ENCODE data around the gene CPNE6. TPM values are rescaled to one million over a fixed set of nuclear protein-coding genes. Genes with fewer than 3 reads are reported as not detected.
"Not testable (repeated sequence)": the region's sequence is repeated elsewhere in the genome, so short reads cannot be mapped to it uniquely, and the experiment has no call there.

The CPNE6 gene
- total RNA-seq, 1 donor from 2014 or later, result 0.09 TPM

- peaks cover 7% of the 10 kb centered on the region for H3K4me1 Mint-ChIP-seq
- H3K36me3 Mint-ChIP-seq (ENCODE audit: low read depth), result no peaks in the 10 kb centered on the region
- H3K27me3 Mint-ChIP-seq, result no peaks in the 10 kb centered on the region
- ChIA-PET POLR2A (no interaction called here), CTCF (interaction anchor here (0.6 to 0.9 kb wide), 4 partner anchors 10 to 405 kb away, joined by 3 to 4 read pairs (median 3); no protein-coding TSS in a partner anchor)
- peak overlapping the region; percentile 89 for H3K4me3 Mint-ChIP-seq
- H3K9me3 Mint-ChIP-seq, result peaks cover 6% of the 10 kb centered on the region
- intact Hi-C loops (cut with micrococcal nuclease), result loop anchor here (1.0 to 5.0 kb wide), 6 partner anchors 14 to 404 kb away; partner anchors contain the start of genes DHRS4L2 and PCK2
- peak; percentile 50 for DNase-seq
- TF ChIP-seq, protein P1, sequence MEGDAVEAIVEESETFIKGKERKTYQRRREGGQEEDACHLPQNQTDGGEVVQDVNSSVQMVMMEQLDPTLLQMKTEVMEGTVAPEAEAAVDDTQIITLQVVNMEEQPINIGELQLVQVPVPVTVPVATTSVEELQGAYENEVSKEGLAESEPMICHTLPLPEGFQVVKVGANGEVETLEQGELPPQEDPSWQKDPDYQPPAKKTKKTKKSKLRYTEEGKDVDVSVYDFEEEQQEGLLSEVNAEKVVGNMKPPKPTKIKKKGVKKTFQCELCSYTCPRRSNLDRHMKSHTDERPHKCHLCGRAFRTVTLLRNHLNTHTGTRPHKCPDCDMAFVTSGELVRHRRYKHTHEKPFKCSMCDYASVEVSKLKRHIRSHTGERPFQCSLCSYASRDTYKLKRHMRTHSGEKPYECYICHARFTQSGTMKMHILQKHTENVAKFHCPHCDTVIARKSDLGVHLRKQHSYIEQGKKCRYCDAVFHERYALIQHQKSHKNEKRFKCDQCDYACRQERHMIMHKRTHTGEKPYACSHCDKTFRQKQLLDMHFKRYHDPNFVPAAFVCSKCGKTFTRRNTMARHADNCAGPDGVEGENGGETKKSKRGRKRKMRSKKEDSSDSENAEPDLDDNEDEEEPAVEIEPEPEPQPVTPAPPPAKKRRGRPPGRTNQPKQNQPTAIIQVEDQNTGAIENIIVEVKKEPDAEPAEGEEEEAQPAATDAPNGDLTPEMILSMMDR (IDR thresholded peaks at IDR 0.05), result no peak
- ATAC-seq (ENCODE audit: low read depth), result peak; percentile 76
- H3K27ac Mint-ChIP-seq, result peak overlapping the region; percentile 62
Observed at GRCh38 chr14:24036169-24036962, 35.0 kb upstream of the CPNE6 start.

DNA sequence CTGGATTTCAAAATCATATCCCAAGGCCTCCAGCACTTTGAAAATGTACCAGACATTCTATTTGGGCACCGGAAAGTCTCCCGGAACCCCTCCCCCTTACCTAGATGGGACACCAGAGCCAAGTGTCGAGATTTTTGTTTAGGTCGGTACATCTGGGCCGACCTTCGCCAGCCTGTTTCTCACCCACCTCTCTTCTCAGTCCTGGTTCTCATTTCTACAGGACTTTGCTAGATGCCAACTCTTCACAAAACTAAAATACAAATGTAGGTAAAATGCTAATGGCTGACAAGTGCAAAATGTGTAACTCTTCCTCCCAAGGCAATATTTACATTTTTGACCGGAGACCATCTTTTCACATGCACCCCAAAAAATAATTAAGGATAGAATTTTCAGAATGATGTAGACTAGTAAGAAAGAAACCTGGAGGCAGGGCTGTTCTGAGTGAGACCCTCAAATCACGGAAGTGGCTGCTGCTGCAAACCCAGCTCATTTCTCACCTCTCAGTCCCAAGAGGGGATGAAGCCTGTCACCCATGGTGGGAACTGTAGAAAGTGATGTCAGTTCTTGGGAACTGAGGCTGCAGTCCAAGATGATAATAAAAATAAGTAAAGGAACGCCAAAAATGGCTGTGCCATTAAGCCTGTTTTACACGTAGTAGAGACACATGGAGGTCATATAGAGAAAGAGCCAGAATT is 34.3 kb upstream of the CPNE6 start:
- DNase-seq, CTCF ChIA-PET: not testable (repeated sequence)
- peak; percentile 16 for ATAC-seq (ENCODE audit: low read depth)

GRCh38 chr14:24037658-24038037 is 33.7 kb upstream of the CPNE6 start:
- CTCF ChIA-PET, result no interaction called here
- Mint-ChIP-seq H3K9me3 (peaks cover 2% of the 10 kb centered on the region), H3K36me3 (ENCODE audit: low read depth) (no peaks in the 10 kb centered on the region), H3K4me3 (no peak overlapping the region), H3K4me1 (peaks cover 7% of the 10 kb centered on the region), H3K27me3 (no peaks in the 10 kb centered on the region), H3K27ac (no peak overlapping the region)
- intact Hi-C loops (cut with micrococcal nuclease), result loop anchor here (2.0 to 5.0 kb wide), 3 partner anchors 13 to 405 kb away; partner anchors contain the start of gene DHRS4L2
- ATAC-seq (ENCODE audit: low read depth) (no peak), DNase-seq (no peak)
- POLR2A ChIA-PET, result no interaction called here
- TF ChIP-seq, protein P1 (IDR thresholded peaks at IDR 0.05), result no peak

More for the DNA sequence above, 34.3 kb upstream of the CPNE6 start:
- POLR2A ChIA-PET; H3K9me3 Mint-ChIP-seq; H3K36me3 Mint-ChIP-seq (ENCODE audit: low read depth); H3K4me1 Mint-ChIP-seq; H3K27me3 Mint-ChIP-seq: not testable (repeated sequence)
- H3K4me3 Mint-ChIP-seq, result peak overlapping the region; percentile 89
- H3K27ac Mint-ChIP-seq, result peak overlapping the region; percentile 62
- intact Hi-C loops (cut with micrococcal nuclease), result loop anchor here (1.0 to 5.0 kb wide), 6 partner anchors 14 to 404 kb away; partner anchors contain the start of genes DHRS4L2 and PCK2

GRCh38 chr14:24038686-24039085 is 32.7 kb upstream of the CPNE6 start:
- ATAC-seq (ENCODE audit: low read depth), result no peak
- TF ChIP-seq, protein P1 (IDR thresholded peaks at IDR 0.05), result no peak
- no peaks in the 10 kb centered on the region for H3K27me3 Mint-ChIP-seq
- H3K4me3 Mint-ChIP-seq, result no peak overlapping the region
- no peaks in the 10 kb centered on the region for H3K36me3 Mint-ChIP-seq (ENCODE audit: low read depth)
- DNase-seq, result no peak
- ChIA-PET CTCF (no interaction called here), POLR2A (no interaction called here)
- H3K27ac Mint-ChIP-seq, result no peak overlapping the region
- no peaks in the 10 kb centered on the region for H3K9me3 Mint-ChIP-seq
- intact Hi-C loops (cut with micrococcal nuclease), result loop anchor here (5.0 kb wide), 1 partner anchor 51 kb away; the partner anchor contains the start of gene DHRS4L2
- peaks cover 7% of the 10 kb centered on the region for H3K4me1 Mint-ChIP-seq

DNA sequence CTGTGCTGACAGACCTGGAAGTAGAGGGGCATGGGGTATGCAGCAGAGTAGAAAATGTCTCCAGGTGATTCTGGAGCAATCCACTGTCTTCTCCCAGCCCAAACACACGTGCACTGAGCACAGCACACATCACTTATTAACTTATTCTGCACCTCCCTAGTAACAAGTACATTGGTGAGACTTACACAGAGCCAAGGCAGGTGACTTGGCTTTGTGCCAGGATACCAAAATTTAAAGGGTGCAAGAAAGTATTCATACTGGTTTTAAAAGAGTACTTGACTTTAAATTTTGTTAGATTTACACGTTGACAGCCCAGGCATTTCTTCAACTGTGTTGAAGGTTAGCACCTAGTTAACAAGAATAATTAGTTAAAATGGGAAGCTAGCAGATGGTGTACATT is 30.7 kb upstream of the CPNE6 start:
- intact Hi-C loops (cut with micrococcal nuclease), result no loop called here
- ChIA-PET CTCF (no interaction called here), POLR2A (no interaction called here)
- no peak for ATAC-seq (ENCODE audit: low read depth)
- Mint-ChIP-seq H3K27ac (no peak overlapping the region), H3K4me1 (peaks cover 7% of the 10 kb centered on the region), H3K4me3 (no peak overlapping the region), H3K27me3 (no peaks in the 10 kb centered on the region), H3K36me3 (ENCODE audit: low read depth) (no peaks in the 10 kb centered on the region), H3K9me3 (no peaks in the 10 kb centered on the region)
- TF ChIP-seq, protein P1 (IDR thresholded peaks at IDR 0.05), result no peak
- no peak for DNase-seq
